CD4-positive, alpha-beta T cell (primary cell): ENCODE measurements around the gene SEL1L3. TPM values are rescaled to one million over a fixed set of nuclear protein-coding genes. Genes with fewer than 3 reads are reported as not detected.

Experiments used
- ATAC-seq: fragments of 200-7000 bp; cut with Tn5 transposase; one replicate; pipeline ENCODE4 v1.10.0; 2022; ENCODE audit warnings: mild to moderate bottlenecking; ENCODE audit not compliant: poor library complexity
- CTCF ChIA-PET: fragments of 350-600 bp; sonication (Branson Sonifier 250); formaldehyde crosslinking; loops from one replicate; lab custom pipeline; 2021; ENCODE audit warnings: antibody characterized with exemption, inconsistent platforms; lab: Charles Lee
- POLR2A ChIA-PET: fragments of 350-600 bp; sonication (Branson Sonifier 250); formaldehyde crosslinking; loops from one replicate; lab custom pipeline; 2021; ENCODE audit warnings: antibody characterized with exemption, inconsistent platforms; lab: Charles Lee
- DNase-seq, 14 experiments: peaks; one replicate each; pipeline ENCODE4 v3.0.0-alpha.2; 2013 to 2020; ENCODE audit warnings: mixed read lengths in 2 of 14
- H3K27ac ChIP-seq, 2 donors: one replicate each; pipeline versions ENCODE4 v1.5.1 to v1.7.0; 2013; ENCODE audit warnings: low read length in 2 of 2, low read depth in 1 of 2, mild to moderate bottlenecking in 1 of 2
- H3K27me3 ChIP-seq, 2 experiments: 1 replicate in 1 of 2; 2 replicates in 1 of 2; pipeline versions ENCODE4 v1.6.1 to v1.7.0; 2013; ENCODE audit warnings: low read length in 2 of 2, control low read depth in 1 of 2, mild to moderate bottlenecking in 1 of 2, moderate library complexity in 1 of 2; ENCODE audit not compliant: insufficient read depth in 2 of 2, control insufficient read depth in 1 of 2
- H3K36me3 ChIP-seq: one replicate; pipeline ENCODE4 v1.6.1; 2013; ENCODE audit warnings: low read length, control low read depth; ENCODE audit not compliant: insufficient read depth
- H3K4me1 ChIP-seq: one replicate; pipeline ENCODE4 v1.6.1; 2013; ENCODE audit warnings: low read length, control low read depth; ENCODE audit not compliant: insufficient read depth
- H3K4me3 ChIP-seq: one replicate; pipeline ENCODE4 v1.5.1; 2013; ENCODE audit warnings: mild to moderate bottlenecking, low read length, moderate library complexity
- H3K9me3 ChIP-seq, 2 experiments: 1 replicate in 1 of 2; 2 replicates in 1 of 2; pipeline versions ENCODE4 v1.6.1 to v1.7.0; 2013; ENCODE audit warnings: low read length in 2 of 2, mild to moderate bottlenecking in 2 of 2, control low read depth in 1 of 2, moderate library complexity in 1 of 2; ENCODE audit not compliant: control insufficient read depth in 1 of 2, insufficient read depth in 1 of 2
- H3K27ac Mint-ChIP-seq: one replicate; pipeline ENCODE4 v1.8.0; 2020; ENCODE audit warnings: mixed read lengths
- H3K27me3 Mint-ChIP-seq: one replicate; pipeline ENCODE4 v1.8.0; 2021; ENCODE audit warnings: mixed read lengths
- H3K36me3 Mint-ChIP-seq: one replicate; pipeline ENCODE4 v1.8.0; 2021; ENCODE audit warnings: low read depth, mixed read lengths
- H3K4me1 Mint-ChIP-seq: one replicate; pipeline ENCODE4 v1.8.0; 2021; ENCODE audit warnings: low read depth, mixed read lengths
- H3K4me3 Mint-ChIP-seq: one replicate; pipeline ENCODE4 v1.8.0; 2020; ENCODE audit warnings: mild to moderate bottlenecking, mixed read lengths
- H3K9me3 Mint-ChIP-seq: one replicate; pipeline ENCODE4 v1.8.0; 2020; ENCODE audit warnings: mixed read lengths
- CTCF ChIP-seq: fragments of 200-600 bp; IDR thresholded peaks from one replicate; pipeline ENCODE4 v1.8.0; 2022; ENCODE audit warnings: antibody characterized with exemption, mild to moderate bottlenecking
- intact Hi-C, 2 experiments: fragments of 100-400 bp; cut with DNase I in 1 of 2; cut with micrococcal nuclease in 1 of 2; formaldehyde crosslinking; loops; one replicate each; pipeline versions ENCODE4 v1.15.1 to v1.9.0; 2023 to 2025; cut with DNase I, micrococcal nuclease
- total RNA-seq, 174 experiments: library from RNA in 2 of 174; stranded (reverse) in 2 of 174; gene quantifications; one replicate each; pipeline ENCODE4 v1.2.3 and lab custom pipeline; 2021 to 2026

Gene SEL1L3
- total RNA-seq, 2 experiments from 2014 or later, result 34.9 to 36.5 TPM

GRCh38 chr4:25815586-25815985 lies 47.2 kb downstream of the SEL1L3 start:
- no peaks in the 10 kb centered on the region for H3K4me1 Mint-ChIP-seq
- ChIA-PET POLR2A (no interaction called here), CTCF (no interaction called here)
- Histone ChIP-seq H3K9me3 (no peaks in the 10 kb centered on the region), H3K27me3 (no peaks in the 10 kb centered on the region), H3K4me3 (no peak overlapping the region), H3K4me1 (no peaks in the 10 kb centered on the region), H3K36me3 (peaks cover 73% of the 10 kb centered on the region), H3K27ac (no peak overlapping the region)
- H3K4me3 Mint-ChIP-seq, result no peak overlapping the region
- no peak for TF ChIP-seq CTCF
- peaks cover 89% of the 10 kb centered on the region for H3K36me3 Mint-ChIP-seq
- H3K9me3 Mint-ChIP-seq, result no peaks in the 10 kb centered on the region
- no peak overlapping the region for H3K27ac Mint-ChIP-seq
- intact Hi-C loops, result no loop called here
- DNase-seq (no peak), ATAC-seq (no peak)
- H3K27me3 Mint-ChIP-seq, result no peaks in the 10 kb centered on the region

- no peaks in the 10 kb centered on the region for H3K27me3 Mint-ChIP-seq
- peaks cover 81% of the 10 kb centered on the region for H3K36me3 Mint-ChIP-seq
Measured at GRCh38 chr4:25814301-25815136, 48.3 kb downstream of the SEL1L3 start.

GRCh38 chr4:25813448-25814106 lies 49.2 kb downstream of the SEL1L3 start:
- no peaks in the 10 kb centered on the region for H3K27me3 Mint-ChIP-seq
- TF ChIP-seq CTCF, result no peak
- no peak overlapping the region for H3K4me3 ChIP-seq
- H3K36me3 ChIP-seq, result peaks cover 60% of the 10 kb centered on the region
- H3K9me3 ChIP-seq, result no peaks in the 10 kb centered on the region
- DNase-seq (no peak), ATAC-seq (no peak)
- POLR2A ChIA-PET, result no interaction called here
- intact Hi-C loops, result no loop called here
- no peak overlapping the region for H3K27ac Mint-ChIP-seq
- peaks cover 71% of the 10 kb centered on the region for H3K36me3 Mint-ChIP-seq
- H3K9me3 Mint-ChIP-seq, result no peaks in the 10 kb centered on the region
- H3K27ac ChIP-seq, result no peak overlapping the region
- CTCF ChIA-PET, result no interaction called here
- no peaks in the 10 kb centered on the region for H3K4me1 Mint-ChIP-seq
- H3K27me3 ChIP-seq, result no peaks in the 10 kb centered on the region
- H3K4me3 Mint-ChIP-seq, result no peak overlapping the region
- no peaks in the 10 kb centered on the region for H3K4me1 ChIP-seq

More at GRCh38 chr4:25814301-25815136, 48.3 kb downstream of the SEL1L3 start:
- Histone ChIP-seq H3K9me3 (no peaks in the 10 kb centered on the region), H3K27me3 (no peaks in the 10 kb centered on the region), H3K36me3 (peaks cover 69% of the 10 kb centered on the region), H3K4me3 (no peak overlapping the region), H3K4me1 (no peaks in the 10 kb centered on the region), H3K27ac (no peak overlapping the region)
- Mint-ChIP-seq H3K4me3 (no peak overlapping the region), H3K4me1 (no peaks in the 10 kb centered on the region), H3K9me3 (no peaks in the 10 kb centered on the region), H3K27ac (no peak overlapping the region)
- intact Hi-C loops, result no loop called here
- TF ChIP-seq CTCF, result no peak
- DNase-seq, result peak in 1 of 14 experiments; percentile 6
- no peak for ATAC-seq
- CTCF ChIA-PET, result no interaction called here
- POLR2A ChIA-PET, result no interaction called here
